Uterus (tissue), 4 donors: Measurements from ENCODE around the gene SLC25A39. TPM values are rescaled to one million over a fixed set of nuclear protein-coding genes. Genes with fewer than 3 reads are reported as not detected.
"Not testable (repeated sequence)": the region's sequence is repeated elsewhere in the genome, so short reads cannot be mapped to it uniquely, and the experiment has no call there.

Experiments
- DNase-seq, 2 donors: peaks; one replicate each; pipeline ENCODE4 v3.0.0-alpha.2; 2019 to 2020
- H3K27ac ChIP-seq, 2 donors: fragments of 200-600 bp; sonication (generic); 1 replicate in 1 of 2; 2 replicates in 1 of 2; pipeline ENCODE4 v1.5.1; 2016 to 2018
- H3K27me3 ChIP-seq, 2 donors: fragments of 200-600 bp; sonication (generic); one replicate each; pipeline ENCODE4 v1.5.1; 2018 to 2019; ENCODE audit warnings: control low read depth in 1 of 2
- H3K36me3 ChIP-seq, 2 donors: fragments of 200-600 bp; sonication (generic); one replicate each; pipeline ENCODE4 v1.5.1; 2019; ENCODE audit warnings: control low read depth in 1 of 2
- H3K4me1 ChIP-seq, 2 donors: fragments of 200-600 bp; sonication (generic); one replicate each; pipeline ENCODE4 v1.5.1; 2018 to 2019; ENCODE audit warnings: control low read depth in 1 of 2
- H3K4me3 ChIP-seq, 2 donors: fragments of 200-600 bp; sonication (generic); 1 replicate in 1 of 2; 2 replicates in 1 of 2; pipeline ENCODE4 v1.5.1; 2018 to 2019; ENCODE audit warnings: mild to moderate bottlenecking in 1 of 2
- H3K9me3 ChIP-seq, 2 donors: fragments of 200-600 bp; sonication (generic); one replicate each; pipeline ENCODE4 v1.5.1; 2019; ENCODE audit warnings: control low read depth in 1 of 2
- CTCF ChIP-seq, 4 experiments: fragments of 200-600 bp in 2 of 4; fragments of 450-650 bp in 2 of 4; sonication (generic) in 2 of 4; IDR thresholded peaks; one replicate each; pipeline ENCODE4 v1.5.1; 2016 to 2019; ENCODE audit warnings: antibody characterized with exemption in 4 of 4, mild to moderate bottlenecking in 2 of 4, moderate library complexity in 1 of 4
- POLR2A ChIP-seq, 2 donors: fragments of 450-650 bp; IDR thresholded peaks; one replicate each; pipeline ENCODE4 v1.6.1; 2016; ENCODE audit warnings: antibody characterized with exemption in 2 of 2, mild to moderate bottlenecking in 1 of 2, moderate library complexity in 1 of 2
- intact Hi-C: fragments of 100-400 bp; cut with DNase I; formaldehyde crosslinking; loops from one replicate; pipeline ENCODE4 v1.15.1; 2023; ENCODE audit warnings: low total_unique reads
- total RNA-seq, 4 donors: library from RNA; depleted of rRNA in 3 of 4; stranded (reverse); fragments of >200 nt in 3 of 4; gene quantifications; one replicate each; pipeline versions ENCODE4 v1.1.0 to v1.2.4, GENCODE V29; 2014 to 2023
- donor health status: DM: yes; HTN: yes; CAD: no.

The SLC25A39 gene
- total RNA-seq, 4 donors from 2014 or later, result 41.9 to 77.6 (median 50.7) TPM

- H3K4me1 ChIP-seq, result no peaks in the 10 kb centered on the region
- no peaks in the 10 kb centered on the region for H3K36me3 ChIP-seq
- intact Hi-C loops, result no loop called here
- no peaks in the 10 kb centered on the region for H3K27me3 ChIP-seq
- no peaks in the 10 kb centered on the region for H3K9me3 ChIP-seq
- DNase-seq, result no peak
- H3K4me3 ChIP-seq, result no peak overlapping the region
- H3K27ac ChIP-seq, result no peak overlapping the region
- no peak for TF ChIP-seq CTCF (IDR thresholded peaks at IDR 0.05)
- no peak for TF ChIP-seq POLR2A (IDR thresholded peaks at IDR 0.05)
Measured at GRCh38 chr17:44335564-44335963, 10.9 kb upstream of the SLC25A39 start.

- intact Hi-C loops, result loop anchor here (5.0 kb wide), 1 partner anchor 122 kb away; no protein-coding TSS in a partner anchor
Measured at GRCh38 chr17:44334727-44335126, 10.1 kb upstream of the SLC25A39 start.

GRCh38 chr17:44334315-44334714 lies 9.7 kb upstream of the SLC25A39 start:
- H3K4me1 ChIP-seq, result no peaks in the 10 kb centered on the region
- H3K9me3 ChIP-seq, result no peaks in the 10 kb centered on the region
- no peak for DNase-seq
- intact Hi-C loops, result loop anchor here (5.0 kb wide), 1 partner anchor 122 kb away; no protein-coding TSS in a partner anchor
- H3K27ac ChIP-seq, result no peak overlapping the region
- H3K4me3 ChIP-seq, result no peak overlapping the region
- TF ChIP-seq CTCF (IDR thresholded peaks at IDR 0.05) (no peak), POLR2A (IDR thresholded peaks at IDR 0.05) (no peak)
- no peaks in the 10 kb centered on the region for H3K36me3 ChIP-seq
- no peaks in the 10 kb centered on the region for H3K27me3 ChIP-seq

More at GRCh38 chr17:44334727-44335126, 10.1 kb upstream of the SLC25A39 start:
- Histone ChIP-seq H3K36me3 (no peaks in the 10 kb centered on the region), H3K27ac (no peak overlapping the region), H3K4me3 (no peak overlapping the region), H3K27me3 (no peaks in the 10 kb centered on the region), H3K9me3 (no peaks in the 10 kb centered on the region), H3K4me1 (no peaks in the 10 kb centered on the region)
- no peak for DNase-seq
- no peak for TF ChIP-seq POLR2A (IDR thresholded peaks at IDR 0.05)
- no peak for TF ChIP-seq CTCF (IDR thresholded peaks at IDR 0.05)

- no peak for DNase-seq
- Histone ChIP-seq H3K27me3 (no peaks in the 10 kb centered on the region), H3K27ac (no peak overlapping the region), H3K4me1 (no peaks in the 10 kb centered on the region), H3K9me3 (no peaks in the 10 kb centered on the region), H3K4me3 (no peak overlapping the region), H3K36me3 (no peaks in the 10 kb centered on the region)
- no peak for TF ChIP-seq POLR2A (IDR thresholded peaks at IDR 0.05)
- TF ChIP-seq CTCF (IDR thresholded peaks at IDR 0.05), result no peak
- intact Hi-C loops, result loop anchor here (5.0 kb wide), 1 partner anchor 121 kb away; no protein-coding TSS in a partner anchor
Measured at GRCh38 chr17:44333371-44333770, 8.7 kb upstream of the SLC25A39 start.

- intact Hi-C loops, result loop anchor here (5.0 kb wide), 1 partner anchor 119 kb away; no protein-coding TSS in a partner anchor
- Histone ChIP-seq H3K27ac (no peak overlapping the region), H3K4me3 (no peak overlapping the region), H3K9me3 (no peaks in the 10 kb centered on the region), H3K4me1 (peaks cover 0 to 1% of the 10 kb centered on the region in 2 donors), H3K27me3 (no peaks in the 10 kb centered on the region), H3K36me3 (no peaks in the 10 kb centered on the region)
- TF ChIP-seq CTCF (IDR thresholded peaks at IDR 0.05), result peak; percentile 75 to 82 (median 78)
- TF ChIP-seq POLR2A (IDR thresholded peaks at IDR 0.05), result no peak
- DNase-seq, result peak; percentile 58 to 72
Measured at GRCh38 chr17:44331249-44331760, 6.7 kb upstream of the SLC25A39 start.

- H3K4me3 ChIP-seq, H3K27ac ChIP-seq, H3K4me1 ChIP-seq, H3K36me3 ChIP-seq, H3K27me3 ChIP-seq, DNase-seq, H3K9me3 ChIP-seq: not testable (repeated sequence)
- intact Hi-C loops, result loop anchor here (5.0 kb wide), 1 partner anchor 118 kb away; no protein-coding TSS in a partner anchor
Measured at GRCh38 chr17:44330263-44330662, 5.6 kb upstream of the SLC25A39 start.

GRCh38 chr17:44329516-44329915 lies 4.9 kb upstream of the SLC25A39 start:
- H3K4me3 ChIP-seq, H3K36me3 ChIP-seq, H3K27ac ChIP-seq, H3K27me3 ChIP-seq, H3K4me1 ChIP-seq, H3K9me3 ChIP-seq, intact Hi-C loops, DNase-seq: not testable (repeated sequence)
